Measurements from ENCODE around the gene FGD4.

FGD4 gene

GRCh38 chr12:32693036-32693435 lies 293.7 kb downstream of the FGD4 start:
- DNase-seq, result no peak
